ENCODE data around the gene GGA3. TPM values are rescaled to one million over a fixed set of nuclear protein-coding genes. Genes with fewer than 3 reads are reported as not detected.
"Not testable (repeated sequence)": the region's sequence is repeated elsewhere in the genome, so short reads cannot be mapped to it uniquely, and the experiment has no call there.

GGA3 gene
- polyA plus RNA-seq, 1 experiment: 25.0 TPM

DNA sequence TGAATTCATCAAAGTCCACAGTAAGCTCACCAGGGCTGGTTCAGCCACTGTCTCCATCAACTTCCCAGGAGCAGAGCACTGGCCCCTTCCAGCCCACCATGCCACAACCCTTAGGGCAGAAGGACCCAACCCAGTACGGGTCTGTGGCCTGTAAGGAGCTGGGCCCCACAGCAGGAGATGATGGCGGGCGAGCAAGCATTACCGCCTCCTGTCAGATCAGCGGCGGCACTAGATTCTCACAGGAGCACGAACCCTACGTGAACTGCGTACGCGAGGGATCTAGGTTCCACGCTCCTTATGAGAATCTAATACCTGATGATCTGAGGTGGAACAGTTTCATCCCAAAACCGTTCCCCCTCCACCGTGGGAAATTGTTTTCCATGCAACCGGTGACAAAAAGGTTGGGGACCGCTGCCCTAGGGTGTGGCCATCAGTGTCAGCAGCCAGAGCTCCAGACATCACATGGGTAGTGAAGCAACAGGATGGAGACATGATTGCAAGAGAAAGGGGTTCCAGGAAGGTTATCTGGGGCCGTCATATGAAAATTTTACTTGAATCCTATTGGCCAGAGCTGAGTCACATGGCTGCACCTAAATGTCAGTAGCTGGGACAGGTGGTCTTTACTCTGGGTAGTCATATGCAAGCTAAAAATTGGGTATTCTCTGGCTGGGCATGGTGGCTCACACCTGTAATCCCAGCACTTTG is 40.2 kb upstream of the GGA3 start:
- H3K4me3 ChIP-seq (ENCODE audit: low read depth, low read length): no peak overlapping the region
- DNase-seq (ENCODE audit: low read depth, low spot score): no peak
- TF ChIP-seq, protein P1, sequence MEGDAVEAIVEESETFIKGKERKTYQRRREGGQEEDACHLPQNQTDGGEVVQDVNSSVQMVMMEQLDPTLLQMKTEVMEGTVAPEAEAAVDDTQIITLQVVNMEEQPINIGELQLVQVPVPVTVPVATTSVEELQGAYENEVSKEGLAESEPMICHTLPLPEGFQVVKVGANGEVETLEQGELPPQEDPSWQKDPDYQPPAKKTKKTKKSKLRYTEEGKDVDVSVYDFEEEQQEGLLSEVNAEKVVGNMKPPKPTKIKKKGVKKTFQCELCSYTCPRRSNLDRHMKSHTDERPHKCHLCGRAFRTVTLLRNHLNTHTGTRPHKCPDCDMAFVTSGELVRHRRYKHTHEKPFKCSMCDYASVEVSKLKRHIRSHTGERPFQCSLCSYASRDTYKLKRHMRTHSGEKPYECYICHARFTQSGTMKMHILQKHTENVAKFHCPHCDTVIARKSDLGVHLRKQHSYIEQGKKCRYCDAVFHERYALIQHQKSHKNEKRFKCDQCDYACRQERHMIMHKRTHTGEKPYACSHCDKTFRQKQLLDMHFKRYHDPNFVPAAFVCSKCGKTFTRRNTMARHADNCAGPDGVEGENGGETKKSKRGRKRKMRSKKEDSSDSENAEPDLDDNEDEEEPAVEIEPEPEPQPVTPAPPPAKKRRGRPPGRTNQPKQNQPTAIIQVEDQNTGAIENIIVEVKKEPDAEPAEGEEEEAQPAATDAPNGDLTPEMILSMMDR (IDR thresholded peaks at IDR 0.05; ENCODE audit: low read depth, low read length): no peak
- ChIA-PET POLR2A (no interaction called here), CTCF (interaction anchor here (0.6 to 1.4 kb wide), 3 partner anchors 10 to 21 kb away, joined by 3 to 7 read pairs (median 3); no protein-coding TSS in a partner anchor)
- no peak overlapping the region for H3K27ac ChIP-seq (ENCODE audit: low read depth, low read length)
- H3K9me3 ChIP-seq (ENCODE audit: control insufficient read depth, insufficient read depth, low read length): no peaks in the 10 kb centered on the region
- H3K27me3 ChIP-seq (ENCODE audit: control insufficient read depth, insufficient read depth, low read length): no peaks in the 10 kb centered on the region

DNA sequence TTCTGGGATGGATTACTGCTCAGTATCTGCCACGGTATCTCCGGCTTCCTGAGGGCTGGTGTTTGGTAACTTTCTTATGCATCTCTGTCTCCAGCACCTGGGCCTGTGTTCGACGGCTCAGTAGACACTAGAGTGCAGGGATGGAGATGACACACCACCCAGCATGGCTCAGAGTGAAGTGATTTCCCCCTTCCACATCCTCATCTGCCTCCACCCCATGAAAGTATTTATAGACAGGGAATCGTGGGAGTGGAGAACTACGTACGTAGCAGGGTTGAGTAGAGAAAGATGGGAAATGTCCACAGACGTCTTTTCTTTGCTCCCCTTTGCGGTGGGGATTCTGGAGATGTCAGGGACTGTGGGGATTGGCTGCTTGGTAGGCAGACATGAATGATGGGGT is 39.6 kb upstream of the GGA3 start:
- ChIA-PET POLR2A (no interaction called here), CTCF (interaction anchor here (0.6 kb wide), 1 partner anchor 11 kb away, joined by 3 read pairs; no protein-coding TSS in a partner anchor)
- Histone ChIP-seq H3K4me3 (ENCODE audit: low read depth, low read length) (no peak overlapping the region), H3K27ac (ENCODE audit: low read depth, low read length) (no peak overlapping the region), H3K27me3 (ENCODE audit: control insufficient read depth, insufficient read depth, low read length) (no peaks in the 10 kb centered on the region), H3K9me3 (ENCODE audit: control insufficient read depth, insufficient read depth, low read length) (no peaks in the 10 kb centered on the region)
- TF ChIP-seq, protein P1 (IDR thresholded peaks at IDR 0.05; ENCODE audit: low read depth, low read length): no peak
- DNase-seq (ENCODE audit: low read depth, low spot score): no peak

DNA sequence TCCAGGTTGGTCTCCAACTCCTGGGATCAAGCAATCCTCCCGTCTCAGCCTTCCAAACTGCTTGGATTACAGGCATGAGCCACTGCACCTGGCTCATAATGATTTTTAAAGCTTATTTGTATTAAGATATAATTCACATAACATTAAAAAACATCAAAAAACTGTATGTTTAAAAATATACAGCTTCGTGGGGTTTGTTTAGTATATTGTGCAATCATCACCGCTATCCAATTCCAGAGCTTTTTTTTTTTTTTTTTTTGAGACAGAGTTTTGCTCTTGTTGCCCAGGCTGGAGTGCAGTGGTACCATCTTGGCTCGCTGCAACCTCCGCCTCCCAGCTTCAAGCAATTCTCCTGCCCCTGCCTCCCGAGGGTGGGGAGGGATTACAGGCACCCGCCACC is 38.9 kb upstream of the GGA3 start:
- ChIA-PET POLR2A (interaction anchor here (0.6 to 1.1 kb wide), 4 partner anchors 11 to 122 kb away, joined by 3 to 8 read pairs (median 4); partner anchors contain the start of gene SLC25A19), CTCF (interaction anchor here (0.6 to 2.5 kb wide), 3 partner anchors 23 to 76 kb away, joined by 3 to 8 read pairs (median 4); partner anchors contain the start of gene MIF4GD)
- Histone ChIP-seq H3K9me3 (ENCODE audit: control insufficient read depth, insufficient read depth, low read length) (no peaks in the 10 kb centered on the region), H3K27me3 (ENCODE audit: control insufficient read depth, insufficient read depth, low read length) (no peaks in the 10 kb centered on the region), H3K27ac (ENCODE audit: low read depth, low read length) (no peak overlapping the region), H3K4me3 (ENCODE audit: low read depth, low read length) (no peak overlapping the region)
- TF ChIP-seq, protein P1 (IDR thresholded peaks at IDR 0.05; ENCODE audit: low read depth, low read length): no peak
- no peak for DNase-seq (ENCODE audit: low read depth, low spot score)

DNA sequence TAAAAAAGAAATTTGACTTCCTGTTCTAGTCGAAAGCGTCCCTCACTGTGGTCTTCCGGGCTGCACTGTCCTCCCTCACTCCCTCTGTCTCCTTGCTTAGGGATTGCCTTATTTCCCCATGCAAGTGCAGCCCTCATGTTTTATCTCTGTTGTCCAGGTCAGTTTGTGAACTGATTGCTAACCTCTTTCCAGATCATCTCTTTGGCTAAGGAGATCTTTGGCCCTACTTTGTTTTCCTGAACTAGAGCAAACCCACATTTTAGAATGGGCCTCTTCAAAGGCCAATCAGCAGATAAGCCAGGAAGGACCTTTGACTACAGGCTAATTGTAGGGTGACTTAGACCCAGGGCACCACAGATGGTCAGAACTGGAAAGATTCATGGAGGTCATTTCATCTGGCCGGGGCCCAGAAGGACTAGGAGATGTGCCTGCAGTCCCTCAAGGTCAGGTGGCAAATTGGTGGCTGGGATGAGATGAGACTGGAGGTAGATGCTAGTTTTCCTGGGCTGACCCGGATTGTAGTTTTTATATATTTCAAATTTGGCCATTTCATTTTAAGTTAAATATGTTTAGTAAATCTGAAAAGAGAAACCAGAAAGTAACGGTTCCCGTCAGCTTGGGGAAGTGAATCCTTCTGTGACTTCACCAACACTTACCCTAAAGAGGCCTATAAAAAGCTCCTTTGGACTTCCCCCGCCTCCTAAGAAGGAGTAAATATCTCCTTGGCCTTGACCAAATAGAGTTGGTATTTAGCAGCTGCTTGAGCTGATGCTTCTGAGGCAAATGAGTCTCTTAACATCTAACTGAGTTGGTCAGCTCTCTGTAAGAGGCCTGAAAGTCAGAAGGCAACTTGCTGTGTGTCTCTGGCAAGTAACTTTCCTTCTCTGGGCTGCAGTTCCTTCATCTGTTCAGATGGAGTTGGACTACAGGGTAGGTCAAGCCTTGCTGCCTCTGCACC is 34.1 kb upstream of the GGA3 start:
- POLR2A ChIA-PET: no interaction called here
- TF ChIP-seq, protein P1 (IDR thresholded peaks at IDR 0.05; ENCODE audit: low read depth, low read length): no peak
- Histone ChIP-seq H3K4me3 (ENCODE audit: low read depth, low read length) (no peak overlapping the region), H3K9me3 (ENCODE audit: control insufficient read depth, insufficient read depth, low read length) (no peaks in the 10 kb centered on the region), H3K27ac (ENCODE audit: low read depth, low read length) (no peak overlapping the region), H3K27me3 (ENCODE audit: control insufficient read depth, insufficient read depth, low read length) (no peaks in the 10 kb centered on the region)
- CTCF ChIA-PET: interaction anchor here (1.1 to 1.3 kb wide), 2 partner anchors 111 to 338 kb away, joined by 3 read pairs; partner anchors contain the start of gene SMIM5
- DNase-seq (ENCODE audit: low read depth, low spot score): no peak

DNA sequence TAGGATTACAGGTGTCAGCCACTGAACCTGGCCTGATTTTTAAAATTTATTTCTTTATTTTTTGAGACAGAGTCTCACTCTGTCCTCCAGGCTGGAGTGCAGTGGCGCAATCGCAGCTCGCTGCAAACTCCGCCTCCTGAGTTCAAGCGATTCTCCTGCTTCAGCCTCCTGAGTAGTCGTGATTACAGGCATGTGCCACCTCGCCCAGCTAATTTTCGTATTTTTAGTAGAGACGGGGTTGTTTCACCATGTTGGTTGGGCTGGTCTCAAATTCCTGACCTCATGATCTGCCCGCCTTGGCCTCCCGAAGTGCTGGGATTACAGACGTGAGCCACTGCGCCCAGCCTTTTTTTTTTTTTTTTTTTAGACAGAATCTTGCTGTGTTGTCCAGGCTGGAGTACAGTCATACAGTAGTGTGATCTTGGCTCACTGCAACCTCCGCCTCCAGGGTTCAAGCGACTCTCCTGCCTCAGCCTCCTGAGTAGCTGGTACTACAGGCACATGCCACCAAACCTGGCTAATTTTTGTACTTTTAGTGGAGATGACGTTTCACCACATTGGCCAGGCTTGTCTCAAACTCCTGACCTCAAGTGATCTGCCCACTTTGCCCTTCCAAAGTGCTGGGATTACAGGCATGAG is 31.5 kb upstream of the GGA3 start:
- not testable (repeated sequence) for H3K27me3 ChIP-seq (ENCODE audit: control insufficient read depth, insufficient read depth, low read length); H3K27ac ChIP-seq (ENCODE audit: low read depth, low read length); H3K9me3 ChIP-seq (ENCODE audit: control insufficient read depth, insufficient read depth, low read length); DNase-seq (ENCODE audit: low read depth, low spot score); H3K4me3 ChIP-seq (ENCODE audit: low read depth, low read length)
- ChIA-PET CTCF (interaction anchor here (1.5 kb wide), 1 partner anchor 22 kb away, joined by 6 read pairs; the partner anchor contains the start of gene MIF4GD), POLR2A (interaction anchor here (0.6 kb wide), 1 partner anchor 31 kb away, joined by 3 read pairs; no protein-coding TSS in a partner anchor)
